ENCODE results near the gene AHDC1. TPM values are rescaled to one million over a fixed set of nuclear protein-coding genes. Genes with fewer than 3 reads are reported as not detected.

AHDC1 gene
- total and polyA plus RNA-seq, 2 donors (not counting 1 experiment from before 2014, with no cell fraction given), result 4.2 to 6.9 TPM

DNA sequence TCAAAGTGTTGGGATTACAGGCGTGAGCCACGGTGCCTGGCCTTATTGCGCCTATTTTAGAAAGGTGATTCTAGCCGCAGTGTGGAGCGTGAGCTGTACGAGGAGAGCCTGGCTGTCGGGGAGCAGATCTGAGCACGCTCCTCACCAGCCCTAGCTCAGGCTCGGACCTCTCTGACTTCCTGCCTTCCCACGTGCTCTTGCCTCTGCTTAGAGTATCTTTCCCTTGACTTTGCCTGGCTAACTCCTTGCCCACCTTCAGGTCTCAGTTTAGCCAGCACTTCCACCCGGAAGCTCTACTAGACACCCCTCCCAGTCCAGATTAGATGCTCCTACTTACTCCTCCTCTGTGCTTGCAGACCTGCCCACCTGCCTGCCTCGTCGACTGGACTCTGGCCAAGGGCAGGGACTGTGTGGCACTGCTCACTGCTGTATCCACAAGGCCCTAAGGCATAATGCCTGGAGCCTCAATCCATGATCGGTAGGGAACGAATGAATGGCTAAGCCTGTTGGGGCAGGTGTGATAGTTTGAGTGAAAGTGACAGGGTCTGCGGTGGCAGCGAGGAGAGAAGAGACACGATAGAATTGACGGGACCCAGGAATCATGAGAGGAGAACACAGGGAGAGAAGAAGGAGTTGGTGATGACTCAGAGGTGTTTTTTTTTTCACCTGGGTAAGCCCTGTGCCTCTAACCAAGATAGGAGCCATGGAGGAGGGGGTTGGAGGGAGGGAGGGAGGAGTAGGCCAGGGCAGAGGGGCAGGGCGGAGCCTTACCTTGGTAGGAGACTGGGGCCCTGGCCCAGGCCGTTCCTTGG is 85.8 kb downstream of the AHDC1 start:
- no peaks in the 10 kb centered on the region for H4K20me1 ChIP-seq (ENCODE audit: control insufficient read depth, extremely low read depth, insufficient read depth, low read length)
- H3K4me3 ChIP-seq (replicated peaks in 1 of 4; ENCODE audit: control extremely low read depth in 1 of 4, insufficient read depth in 1 of 4, low read depth in 3 of 4, low read length in 4 of 4), result no peak overlapping the region
- no peak overlapping the region for H3K9ac ChIP-seq (ENCODE audit: insufficient read depth, low read length)
- no peak overlapping the region for H3K27ac ChIP-seq (ENCODE audit: insufficient read depth, low read length)
- H3K9me3 ChIP-seq (ENCODE audit: control insufficient read depth, insufficient read depth, low read depth, low read length), result no peaks in the 10 kb centered on the region
- H2AFZ ChIP-seq (ENCODE audit: low read length), result no peak overlapping the region
- no peak overlapping the region for H3K4me2 ChIP-seq (ENCODE audit: extremely low read depth, insufficient read depth, low read length)
- no peaks in the 10 kb centered on the region for H3K27me3 ChIP-seq (ENCODE audit: control insufficient read depth, insufficient read depth, low read length)
- TF ChIP-seq EZH2 (IDR thresholded peaks at IDR 0.05; ENCODE audit: low read length, missing control alignments), result no peak
- TF ChIP-seq, protein P1, sequence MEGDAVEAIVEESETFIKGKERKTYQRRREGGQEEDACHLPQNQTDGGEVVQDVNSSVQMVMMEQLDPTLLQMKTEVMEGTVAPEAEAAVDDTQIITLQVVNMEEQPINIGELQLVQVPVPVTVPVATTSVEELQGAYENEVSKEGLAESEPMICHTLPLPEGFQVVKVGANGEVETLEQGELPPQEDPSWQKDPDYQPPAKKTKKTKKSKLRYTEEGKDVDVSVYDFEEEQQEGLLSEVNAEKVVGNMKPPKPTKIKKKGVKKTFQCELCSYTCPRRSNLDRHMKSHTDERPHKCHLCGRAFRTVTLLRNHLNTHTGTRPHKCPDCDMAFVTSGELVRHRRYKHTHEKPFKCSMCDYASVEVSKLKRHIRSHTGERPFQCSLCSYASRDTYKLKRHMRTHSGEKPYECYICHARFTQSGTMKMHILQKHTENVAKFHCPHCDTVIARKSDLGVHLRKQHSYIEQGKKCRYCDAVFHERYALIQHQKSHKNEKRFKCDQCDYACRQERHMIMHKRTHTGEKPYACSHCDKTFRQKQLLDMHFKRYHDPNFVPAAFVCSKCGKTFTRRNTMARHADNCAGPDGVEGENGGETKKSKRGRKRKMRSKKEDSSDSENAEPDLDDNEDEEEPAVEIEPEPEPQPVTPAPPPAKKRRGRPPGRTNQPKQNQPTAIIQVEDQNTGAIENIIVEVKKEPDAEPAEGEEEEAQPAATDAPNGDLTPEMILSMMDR (conservative IDR thresholded peaks at IDR 0.05 in 1 of 2, IDR thresholded peaks at IDR 0.05 in 1 of 2; ENCODE audit: low read depth in 1 of 2, low read length in 2 of 2), result no peak
- H3K4me1 ChIP-seq (ENCODE audit: control insufficient read depth, extremely low read depth, insufficient read depth, low read length), result peaks cover 18% of the 10 kb centered on the region
- DNase-seq (ENCODE audit: low read depth in 2 of 2), result no peak
- H3K36me3 ChIP-seq (ENCODE audit: control insufficient read depth, insufficient read depth, low read length), result no peaks in the 10 kb centered on the region
- no peaks in the 10 kb centered on the region for H3K79me2 ChIP-seq (ENCODE audit: control insufficient read depth, insufficient read depth, low read length)

DNA sequence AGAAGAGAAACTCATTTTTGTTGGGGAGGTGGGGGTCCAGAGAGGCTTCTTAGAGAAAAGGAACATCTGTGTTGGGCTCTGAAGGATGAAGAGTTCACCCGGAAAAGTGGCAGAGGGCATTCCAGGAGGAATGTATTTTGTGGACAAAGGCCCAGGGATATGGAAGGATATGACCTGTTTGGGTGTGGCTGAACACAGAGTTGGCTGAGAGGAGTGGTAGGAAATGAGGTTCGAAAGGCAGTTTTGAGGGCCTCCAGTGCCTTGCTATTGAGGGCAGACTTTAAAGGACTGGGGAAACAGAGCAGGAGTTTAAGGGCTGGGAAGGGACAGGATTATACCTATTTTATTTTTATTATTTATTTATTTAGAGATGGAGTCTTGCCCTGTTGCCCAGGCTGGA is 86.6 kb downstream of the AHDC1 start:
- Histone ChIP-seq H3K27me3 (ENCODE audit: control insufficient read depth, insufficient read depth, low read length) (no peaks in the 10 kb centered on the region), H3K9me3 (ENCODE audit: control insufficient read depth, insufficient read depth, low read depth, low read length) (no peaks in the 10 kb centered on the region), H3K4me3 (replicated peaks in 1 of 4; ENCODE audit: control extremely low read depth in 1 of 4, insufficient read depth in 1 of 4, low read depth in 3 of 4, low read length in 4 of 4) (no peak overlapping the region), H2AFZ (ENCODE audit: low read length) (no peak overlapping the region), H3K4me2 (ENCODE audit: extremely low read depth, insufficient read depth, low read length) (no peak overlapping the region), H3K4me1 (ENCODE audit: control insufficient read depth, extremely low read depth, insufficient read depth, low read length) (peaks cover 10% of the 10 kb centered on the region), H4K20me1 (ENCODE audit: control insufficient read depth, extremely low read depth, insufficient read depth, low read length) (no peaks in the 10 kb centered on the region), H3K27ac (ENCODE audit: insufficient read depth, low read length) (no peak overlapping the region), H3K9ac (ENCODE audit: insufficient read depth, low read length) (no peak overlapping the region), H3K36me3 (ENCODE audit: control insufficient read depth, insufficient read depth, low read length) (no peaks in the 10 kb centered on the region), H3K79me2 (ENCODE audit: control insufficient read depth, insufficient read depth, low read length) (no peaks in the 10 kb centered on the region)
- TF ChIP-seq, protein P1 (conservative IDR thresholded peaks at IDR 0.05 in 1 of 2, IDR thresholded peaks at IDR 0.05 in 1 of 2; ENCODE audit: low read depth in 1 of 2, low read length in 2 of 2), result no peak
- DNase-seq (ENCODE audit: low read depth in 2 of 2), result no peak

DNA sequence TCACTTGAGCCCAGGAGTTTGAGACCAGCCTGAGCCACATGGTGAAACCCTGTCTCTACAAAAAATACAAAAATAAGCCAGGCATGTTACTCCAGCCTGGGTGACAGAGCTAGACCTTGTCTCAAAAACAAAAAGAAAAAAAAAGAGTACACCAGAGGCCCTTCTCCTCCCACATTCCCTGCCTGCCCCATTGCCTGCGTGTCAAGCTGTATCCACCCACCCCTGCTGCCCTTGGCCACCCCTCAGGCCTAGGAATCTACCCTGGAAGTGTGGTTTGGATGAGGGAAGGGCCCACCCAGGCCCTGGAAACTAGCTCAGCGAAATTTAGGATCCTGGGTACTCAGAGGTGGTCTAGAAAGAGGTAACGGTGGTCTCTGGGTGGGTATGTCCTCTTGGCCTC is 88.3 kb downstream of the AHDC1 start:
- Histone ChIP-seq H3K27me3 (ENCODE audit: control insufficient read depth, insufficient read depth, low read length) (no peaks in the 10 kb centered on the region), H3K4me3 (replicated peaks in 1 of 4; ENCODE audit: control extremely low read depth in 1 of 4, insufficient read depth in 1 of 4, low read depth in 3 of 4, low read length in 4 of 4) (no peak overlapping the region), H4K20me1 (ENCODE audit: control insufficient read depth, extremely low read depth, insufficient read depth, low read length) (no peaks in the 10 kb centered on the region), H3K4me1 (ENCODE audit: control insufficient read depth, extremely low read depth, insufficient read depth, low read length) (no peaks in the 10 kb centered on the region), H3K4me2 (ENCODE audit: extremely low read depth, insufficient read depth, low read length) (no peak overlapping the region), H3K79me2 (ENCODE audit: control insufficient read depth, insufficient read depth, low read length) (no peaks in the 10 kb centered on the region), H3K9ac (ENCODE audit: insufficient read depth, low read length) (no peak overlapping the region), H3K27ac (ENCODE audit: insufficient read depth, low read length) (no peak overlapping the region), H3K9me3 (ENCODE audit: control insufficient read depth, insufficient read depth, low read depth, low read length) (no peaks in the 10 kb centered on the region), H2AFZ (ENCODE audit: low read length) (no peak overlapping the region), H3K36me3 (ENCODE audit: control insufficient read depth, insufficient read depth, low read length) (no peaks in the 10 kb centered on the region)
- no peak for TF ChIP-seq EZH2 (IDR thresholded peaks at IDR 0.05; ENCODE audit: low read length, missing control alignments)
- TF ChIP-seq, protein P1 (conservative IDR thresholded peaks at IDR 0.05 in 1 of 2, IDR thresholded peaks at IDR 0.05 in 1 of 2; ENCODE audit: low read depth in 1 of 2, low read length in 2 of 2), result no peak
- DNase-seq (ENCODE audit: low read depth in 2 of 2), result no peak

Measured in fibroblast of lung (primary cell).